Coronary artery (tissue), 2 donors: ENCODE data around the gene DACT2.

Experiments
- DNase-seq: peaks from one replicate; pipeline ENCODE4 v3.0.0-alpha.2; 2017; ENCODE audit warnings: low spot score
- H3K27ac ChIP-seq, 2 donors: fragments of 200-600 bp; sonication (generic); one replicate each; pipeline ENCODE4 v1.5.1; 2016 to 2019
- H3K4me3 ChIP-seq: fragments of 200-600 bp; sonication (generic); 2 replicates; pipeline ENCODE4 v1.5.1; 2016; ENCODE audit warnings: mild to moderate bottlenecking, moderate library complexity
- CTCF ChIP-seq: fragments of 200-600 bp; sonication (generic); IDR thresholded peaks from one replicate; pipeline ENCODE4 v1.5.1; 2019; ENCODE audit warnings: antibody characterized with exemption

Gene DACT2

GRCh38 chr6:168276576-168277273 is 42.9 kb downstream of the DACT2 start:
- H3K27ac ChIP-seq: no peak overlapping the region
- no peak overlapping the region for H3K4me3 ChIP-seq
- no peak for TF ChIP-seq CTCF
- no peak for DNase-seq

- no peak for TF ChIP-seq CTCF
- DNase-seq: no peak
- no peak overlapping the region for H3K27ac ChIP-seq
- H3K4me3 ChIP-seq: no peak overlapping the region
These were observed 44.4 kb downstream of the DACT2 start for GRCh38 chr6:168275168-168275567.

- no peak for DNase-seq
- H3K4me3 ChIP-seq: no peak overlapping the region
- no peak for TF ChIP-seq CTCF
- H3K27ac ChIP-seq: no peak overlapping the region
These were observed 45.3 kb downstream of the DACT2 start for GRCh38 chr6:168274037-168274952.

GRCh38 chr6:168273441-168274036 is 46.0 kb downstream of the DACT2 start:
- DNase-seq: no peak
- TF ChIP-seq CTCF: no peak
- Histone ChIP-seq H3K4me3 (no peak overlapping the region), H3K27ac (no peak overlapping the region)

- DNase-seq: no peak
- Histone ChIP-seq H3K27ac (no peak overlapping the region), H3K4me3 (no peak overlapping the region)
- no peak for TF ChIP-seq CTCF
These were observed 46.9 kb downstream of the DACT2 start for GRCh38 chr6:168272415-168273325.

- no peak overlapping the region for H3K27ac ChIP-seq
- TF ChIP-seq CTCF: no peak
These were observed 49.1 kb downstream of the DACT2 start for GRCh38 chr6:168270274-168271172.

More at GRCh38 chr6:168270274-168271172, 49.1 kb downstream of the DACT2 start:
- H3K4me3 ChIP-seq: no peak overlapping the region
- no peak for DNase-seq
